ENCODE results near the gene ACVR1B.
A peak's percentile ranks its signal among the peaks of the same experiment; 100 is the strongest.

Gene ACVR1B

GRCh38 chr12:52023182-52023975 is 71.9 kb downstream of the ACVR1B start:
- Histone ChIP-seq H3K4ac (ENCODE audit: low read depth, low read length) (no peak overlapping the region), H3K79me2 (ENCODE audit: control insufficient read depth, insufficient read depth, low read length) (no peaks in the 10 kb centered on the region), H3K27ac (ENCODE audit: low read depth, low read length) (no peak overlapping the region), H3K18ac (ENCODE audit: low read length) (no peak overlapping the region), H3K4me2 (ENCODE audit: low read length) (peak overlapping the region; percentile 36), H4K5ac (ENCODE audit: low read length) (no peak overlapping the region), H3K23ac (ENCODE audit: low read length) (no peak overlapping the region), H3K36me3 (ENCODE audit: control insufficient read depth, insufficient read depth, low read length) (no peaks in the 10 kb centered on the region), H3K56ac (ENCODE audit: low read length) (peak overlapping the region; percentile 52), H4K8ac (ENCODE audit: low read depth, low read length) (no peak overlapping the region), H2BK5ac (ENCODE audit: low read length) (no peak overlapping the region), H3K9ac (ENCODE audit: low read length) (peak overlapping the region; percentile 53), H3K4me1 (ENCODE audit: control insufficient read depth, low read depth, low read length) (peaks cover 2% of the 10 kb centered on the region), H3K4me3 (ENCODE audit: low read length) (no peak overlapping the region), H2BK15ac (replicated peaks; ENCODE audit: low read depth) (no peak overlapping the region), H2AK5ac (ENCODE audit: low read length) (no peak overlapping the region), H2BK120ac (ENCODE audit: low read depth, low read length) (no peak overlapping the region), H3K79me1 (ENCODE audit: low read length) (no peaks in the 10 kb centered on the region), H3K27me3 (ENCODE audit: insufficient read depth, low read length, poor library complexity) (no peaks in the 10 kb centered on the region)
- no CpG with 5 or more reads among the region's 70 CpGs for WGBS (ENCODE audit: extremely low coverage, insufficient coverage, low lambda C conversion rate)
- peak; percentile 80 for DNase-seq

GRCh38 chr12:52023976-52024688 is 72.6 kb downstream of the ACVR1B start:
- Histone ChIP-seq H2BK15ac (replicated peaks; ENCODE audit: low read depth) (no peak overlapping the region), H4K8ac (ENCODE audit: low read depth, low read length) (no peak overlapping the region), H3K56ac (ENCODE audit: low read length) (peak overlapping the region; percentile 52), H3K27ac (ENCODE audit: low read depth, low read length) (no peak overlapping the region), H2BK5ac (ENCODE audit: low read length) (no peak overlapping the region), H3K23ac (ENCODE audit: low read length) (no peak overlapping the region), H3K18ac (ENCODE audit: low read length) (no peak overlapping the region), H3K4me2 (ENCODE audit: low read length) (peak overlapping the region; percentile 19), H2AK5ac (ENCODE audit: low read length) (no peak overlapping the region), H3K4ac (ENCODE audit: low read depth, low read length) (no peak overlapping the region), H3K4me3 (ENCODE audit: low read length) (no peak overlapping the region), H3K9ac (ENCODE audit: low read length) (peak overlapping the region; percentile 53), H3K27me3 (ENCODE audit: insufficient read depth, low read length, poor library complexity) (no peaks in the 10 kb centered on the region), H2BK120ac (ENCODE audit: low read depth, low read length) (no peak overlapping the region), H3K79me1 (ENCODE audit: low read length) (no peaks in the 10 kb centered on the region), H4K5ac (ENCODE audit: low read length) (no peak overlapping the region), H3K79me2 (ENCODE audit: control insufficient read depth, insufficient read depth, low read length) (no peaks in the 10 kb centered on the region), H3K4me1 (ENCODE audit: control insufficient read depth, low read depth, low read length) (peaks cover 2% of the 10 kb centered on the region), H3K36me3 (ENCODE audit: control insufficient read depth, insufficient read depth, low read length) (no peaks in the 10 kb centered on the region)
- WGBS (ENCODE audit: extremely low coverage, insufficient coverage, low lambda C conversion rate), result no CpG with 5 or more reads among the region's 20 CpGs
- DNase-seq, result no peak

DNA sequence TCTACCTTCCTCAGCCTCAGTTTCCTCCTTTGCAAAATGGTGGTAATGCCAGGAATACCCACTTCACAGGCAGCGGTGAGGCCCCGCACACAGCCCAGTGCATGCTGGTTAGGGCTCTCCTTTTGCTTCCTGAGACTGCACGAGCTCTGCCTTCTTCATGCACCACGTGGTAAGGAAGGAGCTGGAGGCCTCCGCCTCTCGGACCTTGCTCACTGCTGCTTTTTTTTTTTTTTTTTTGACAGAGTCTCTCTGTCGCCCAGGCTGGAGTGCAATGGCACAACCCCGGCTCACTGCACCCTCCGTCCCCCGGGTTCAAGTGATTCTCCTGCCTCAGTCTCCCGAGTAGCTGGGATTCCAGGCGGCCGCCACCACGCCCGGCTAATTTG is 73.3 kb downstream of the ACVR1B start:
- H3K79me2 ChIP-seq (ENCODE audit: control insufficient read depth, insufficient read depth, low read length), result no peaks in the 10 kb centered on the region
- no peaks in the 10 kb centered on the region for H3K36me3 ChIP-seq (ENCODE audit: control insufficient read depth, insufficient read depth, low read length)
- H3K27ac ChIP-seq (ENCODE audit: low read depth, low read length), result no peak overlapping the region
- peaks cover 2% of the 10 kb centered on the region for H3K4me1 ChIP-seq (ENCODE audit: control insufficient read depth, low read depth, low read length)
- H3K23ac ChIP-seq (ENCODE audit: low read length), result no peak overlapping the region
- H2BK5ac ChIP-seq (ENCODE audit: low read length), result no peak overlapping the region
- no peak overlapping the region for H3K18ac ChIP-seq (ENCODE audit: low read length)
- no peak overlapping the region for H3K56ac ChIP-seq (ENCODE audit: low read length)
- DNase-seq, result no peak
- no peaks in the 10 kb centered on the region for H3K27me3 ChIP-seq (ENCODE audit: insufficient read depth, low read length, poor library complexity)
- H2BK15ac ChIP-seq (replicated peaks; ENCODE audit: low read depth), result no peak overlapping the region
- no peak overlapping the region for H3K4me2 ChIP-seq (ENCODE audit: low read length)
- H2AK5ac ChIP-seq (ENCODE audit: low read length), result no peak overlapping the region
- no peak overlapping the region for H4K8ac ChIP-seq (ENCODE audit: low read depth, low read length)
- H3K9ac ChIP-seq (ENCODE audit: low read length), result no peak overlapping the region
- no peak overlapping the region for H2BK120ac ChIP-seq (ENCODE audit: low read depth, low read length)
- H3K4me3 ChIP-seq (ENCODE audit: low read length), result no peak overlapping the region
- no peaks in the 10 kb centered on the region for H3K79me1 ChIP-seq (ENCODE audit: low read length)
- H3K4ac ChIP-seq (ENCODE audit: low read depth, low read length), result no peak overlapping the region
- no CpG with 5 or more reads among the region's 15 CpGs for WGBS (ENCODE audit: extremely low coverage, insufficient coverage, low lambda C conversion rate)
- H4K5ac ChIP-seq (ENCODE audit: low read length), result no peak overlapping the region

GRCh38 chr12:52026263-52026662 is 74.8 kb downstream of the ACVR1B start:
- H3K79me2 ChIP-seq (ENCODE audit: control insufficient read depth, insufficient read depth, low read length), result no peaks in the 10 kb centered on the region
- no peak overlapping the region for H2AK5ac ChIP-seq (ENCODE audit: low read length)
- no peaks in the 10 kb centered on the region for H3K79me1 ChIP-seq (ENCODE audit: low read length)
- H2BK120ac ChIP-seq (ENCODE audit: low read depth, low read length), result no peak overlapping the region
- H3K56ac ChIP-seq (ENCODE audit: low read length), result no peak overlapping the region
- no peak for DNase-seq
- peaks cover 2% of the 10 kb centered on the region for H3K4me1 ChIP-seq (ENCODE audit: control insufficient read depth, low read depth, low read length)
- H4K5ac ChIP-seq (ENCODE audit: low read length), result no peak overlapping the region
- H2BK15ac ChIP-seq (replicated peaks; ENCODE audit: low read depth), result no peak overlapping the region
- no peaks in the 10 kb centered on the region for H3K36me3 ChIP-seq (ENCODE audit: control insufficient read depth, insufficient read depth, low read length)
- no CpG with 5 or more reads among the region's 5 CpGs for WGBS (ENCODE audit: extremely low coverage, insufficient coverage, low lambda C conversion rate)
- H3K27me3 ChIP-seq (ENCODE audit: insufficient read depth, low read length, poor library complexity), result no peaks in the 10 kb centered on the region
- H3K9ac ChIP-seq (ENCODE audit: low read length), result no peak overlapping the region
- no peak overlapping the region for H3K4me2 ChIP-seq (ENCODE audit: low read length)
- no peak overlapping the region for H3K23ac ChIP-seq (ENCODE audit: low read length)
- H3K27ac ChIP-seq (ENCODE audit: low read depth, low read length), result no peak overlapping the region
- H3K4ac ChIP-seq (ENCODE audit: low read depth, low read length), result no peak overlapping the region
- no peak overlapping the region for H4K8ac ChIP-seq (ENCODE audit: low read depth, low read length)
- H2BK5ac ChIP-seq (ENCODE audit: low read length), result no peak overlapping the region
- H3K18ac ChIP-seq (ENCODE audit: low read length), result no peak overlapping the region
- H3K4me3 ChIP-seq (ENCODE audit: low read length), result no peak overlapping the region

- no peak for DNase-seq
- Histone ChIP-seq H3K56ac (ENCODE audit: low read length) (no peak overlapping the region), H3K27me3 (ENCODE audit: insufficient read depth, low read length, poor library complexity) (no peaks in the 10 kb centered on the region), H3K36me3 (ENCODE audit: control insufficient read depth, insufficient read depth, low read length) (no peaks in the 10 kb centered on the region), H2AK5ac (ENCODE audit: low read length) (no peak overlapping the region), H3K79me1 (ENCODE audit: low read length) (no peaks in the 10 kb centered on the region), H3K4me1 (ENCODE audit: control insufficient read depth, low read depth, low read length) (peaks cover 2% of the 10 kb centered on the region), H3K79me2 (ENCODE audit: control insufficient read depth, insufficient read depth, low read length) (no peaks in the 10 kb centered on the region), H3K23ac (ENCODE audit: low read length) (no peak overlapping the region), H3K4me3 (ENCODE audit: low read length) (no peak overlapping the region), H2BK15ac (replicated peaks; ENCODE audit: low read depth) (no peak overlapping the region), H3K18ac (ENCODE audit: low read length) (no peak overlapping the region), H3K4me2 (ENCODE audit: low read length) (no peak overlapping the region), H3K27ac (ENCODE audit: low read depth, low read length) (no peak overlapping the region), H2BK5ac (ENCODE audit: low read length) (no peak overlapping the region), H4K8ac (ENCODE audit: low read depth, low read length) (no peak overlapping the region), H3K9ac (ENCODE audit: low read length) (no peak overlapping the region), H2BK120ac (ENCODE audit: low read depth, low read length) (no peak overlapping the region), H4K5ac (ENCODE audit: low read length) (no peak overlapping the region), H3K4ac (ENCODE audit: low read depth, low read length) (no peak overlapping the region)
- WGBS (ENCODE audit: extremely low coverage, insufficient coverage, low lambda C conversion rate), result no CpG with 5 or more reads among the region's 12 CpGs
Observed at GRCh38 chr12:52027085-52027843, 75.8 kb downstream of the ACVR1B start.

Data from mesendoderm (in vitro differentiated cells).